GM12874 (cell line): ENCODE results near the gene KIF22.

Source experiments
- TF ChIP-seq, protein P1 (sequence below): IDR thresholded peaks from 2 replicates; pipeline ENCODE4 v1.5.1; 2011; ENCODE audit warnings: low read depth, mild to moderate bottlenecking, control low read depth, low read length, moderate library complexity; ENCODE audit not compliant: insufficient read depth

Gene KIF22

DNA sequence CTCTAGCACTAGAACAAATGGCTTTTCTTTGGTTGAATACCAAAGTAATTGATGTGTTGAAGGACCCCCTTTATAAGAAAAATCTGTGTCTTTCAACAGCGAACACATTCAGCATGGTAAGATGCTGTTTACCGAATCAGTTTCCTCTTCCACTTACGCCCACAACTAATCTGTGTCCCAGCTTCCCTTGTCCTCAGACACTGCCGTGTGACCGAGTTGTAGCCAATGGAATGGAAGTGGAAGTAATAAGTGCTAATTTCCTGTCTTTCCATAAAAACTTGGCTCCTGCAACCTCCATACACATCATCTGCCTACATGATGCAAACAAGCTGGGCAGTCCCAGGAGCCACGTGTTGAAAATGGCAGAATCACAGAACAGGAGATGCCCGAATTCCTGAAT lies 62.1 kb downstream of the KIF22 start:
- TF ChIP-seq, protein P1, sequence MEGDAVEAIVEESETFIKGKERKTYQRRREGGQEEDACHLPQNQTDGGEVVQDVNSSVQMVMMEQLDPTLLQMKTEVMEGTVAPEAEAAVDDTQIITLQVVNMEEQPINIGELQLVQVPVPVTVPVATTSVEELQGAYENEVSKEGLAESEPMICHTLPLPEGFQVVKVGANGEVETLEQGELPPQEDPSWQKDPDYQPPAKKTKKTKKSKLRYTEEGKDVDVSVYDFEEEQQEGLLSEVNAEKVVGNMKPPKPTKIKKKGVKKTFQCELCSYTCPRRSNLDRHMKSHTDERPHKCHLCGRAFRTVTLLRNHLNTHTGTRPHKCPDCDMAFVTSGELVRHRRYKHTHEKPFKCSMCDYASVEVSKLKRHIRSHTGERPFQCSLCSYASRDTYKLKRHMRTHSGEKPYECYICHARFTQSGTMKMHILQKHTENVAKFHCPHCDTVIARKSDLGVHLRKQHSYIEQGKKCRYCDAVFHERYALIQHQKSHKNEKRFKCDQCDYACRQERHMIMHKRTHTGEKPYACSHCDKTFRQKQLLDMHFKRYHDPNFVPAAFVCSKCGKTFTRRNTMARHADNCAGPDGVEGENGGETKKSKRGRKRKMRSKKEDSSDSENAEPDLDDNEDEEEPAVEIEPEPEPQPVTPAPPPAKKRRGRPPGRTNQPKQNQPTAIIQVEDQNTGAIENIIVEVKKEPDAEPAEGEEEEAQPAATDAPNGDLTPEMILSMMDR, result no peak

GRCh38 chr16:29854520-29855100 lies 64.1 kb downstream of the KIF22 start:
- TF ChIP-seq, protein P1, result no peak
